ENCODE measurements around the gene C19orf47.

GRCh38 chr19:40335855-40336600 is 12.2 kb downstream of the C19orf47 start:
- TF ChIP-seq CTCF (conservative IDR thresholded peaks at IDR 0.05 in 1 of 2, IDR thresholded peaks at IDR 0.05 in 1 of 2; ENCODE audit: extremely low read depth in 1 of 2, insufficient read depth in 1 of 2, low read depth in 1 of 2, low read length in 2 of 2) (no peak), EZH2 (IDR thresholded peaks at IDR 0.05; ENCODE audit: borderline replicate concordance, low read length) (no peak)

Measured in mammary epithelial cell (primary cell).